Progenitor cell of endocrine pancreas (in vitro differentiated cells): ENCODE results near the gene C14orf132. TPM values are rescaled to one million over a fixed set of nuclear protein-coding genes. Genes with fewer than 3 reads are reported as not detected.

Experiments
- DNase-seq: peaks from one replicate; pipeline ENCODE4 v3.0.0; 2021; ENCODE audit warnings: low spot score; ENCODE audit not compliant: unreplicated experiment
- H3K27ac Mint-ChIP-seq: 2 replicates; pipeline ENCODE4 v1.8.0; 2021; ENCODE audit warnings: mild to moderate bottlenecking, moderate library complexity, mixed read lengths
- H3K27me3 Mint-ChIP-seq: 2 replicates; pipeline ENCODE4 v1.8.0; 2021; ENCODE audit warnings: mixed read lengths
- H3K36me3 Mint-ChIP-seq: 2 replicates; pipeline ENCODE4 v1.8.0; 2022; ENCODE audit warnings: mixed read lengths; ENCODE audit not compliant: insufficient read depth
- H3K4me1 Mint-ChIP-seq: 2 replicates; pipeline ENCODE4 v1.8.0; 2021; ENCODE audit warnings: low read depth, mixed read lengths
- H3K4me3 Mint-ChIP-seq: 2 replicates; pipeline ENCODE4 v1.8.0; 2021; ENCODE audit warnings: low read depth, mild to moderate bottlenecking, moderate library complexity, mixed read lengths
- H3K9me3 Mint-ChIP-seq: 2 replicates; pipeline ENCODE4 v1.8.0; 2021; ENCODE audit warnings: low read depth, mixed read lengths
- CTCF ChIP-seq: fragments of 200-600 bp; sonication (generic); IDR thresholded peaks from one replicate; pipeline ENCODE4 v1.5.0; 2021; ENCODE audit warnings: antibody characterized with exemption, mild to moderate bottlenecking; ENCODE audit not compliant: unreplicated experiment
- total RNA-seq: library from RNA; stranded (reverse); gene quantifications from 2 replicates; pipeline ENCODE4 v1.2.1, GENCODE V29; 2021

Gene C14orf132
- total RNA-seq, 1 donor from 2014 or later: 58.3 TPM

GRCh38 chr14:96131836-96132235 is 92.7 kb downstream of the C14orf132 start:
- no peak overlapping the region for H3K27ac Mint-ChIP-seq
- H3K4me1 Mint-ChIP-seq: peaks cover 4% of the 10 kb centered on the region
- no peaks in the 10 kb centered on the region for H3K36me3 Mint-ChIP-seq
- H3K27me3 Mint-ChIP-seq: peaks cover 16% of the 10 kb centered on the region
- DNase-seq: no peak
- peaks cover 3% of the 10 kb centered on the region for H3K9me3 Mint-ChIP-seq
- H3K4me3 Mint-ChIP-seq: no peak overlapping the region
- TF ChIP-seq CTCF: no peak

GRCh38 chr14:96134508-96134907 is 95.3 kb downstream of the C14orf132 start:
- TF ChIP-seq CTCF: no peak
- H3K27me3 Mint-ChIP-seq: peaks cover 16% of the 10 kb centered on the region
- H3K36me3 Mint-ChIP-seq: no peaks in the 10 kb centered on the region
- no peak overlapping the region for H3K4me3 Mint-ChIP-seq
- H3K4me1 Mint-ChIP-seq: peaks cover 4% of the 10 kb centered on the region
- no peak for DNase-seq
- H3K27ac Mint-ChIP-seq: no peak overlapping the region
- peaks cover 10% of the 10 kb centered on the region for H3K9me3 Mint-ChIP-seq

- no peak for DNase-seq
- peaks cover 4% of the 10 kb centered on the region for H3K4me1 Mint-ChIP-seq
- H3K4me3 Mint-ChIP-seq: no peak overlapping the region
- H3K9me3 Mint-ChIP-seq: peaks cover 6% of the 10 kb centered on the region
- H3K36me3 Mint-ChIP-seq: no peaks in the 10 kb centered on the region
- H3K27me3 Mint-ChIP-seq: peaks cover 12% of the 10 kb centered on the region
- TF ChIP-seq CTCF: no peak
- no peak overlapping the region for H3K27ac Mint-ChIP-seq
Measured at GRCh38 chr14:96135285-96135684, 96.1 kb downstream of the C14orf132 start.

- Mint-ChIP-seq H3K36me3 (no peaks in the 10 kb centered on the region), H3K27ac (no peak overlapping the region), H3K9me3 (peaks cover 6% of the 10 kb centered on the region), H3K4me1 (peaks cover 4% of the 10 kb centered on the region), H3K4me3 (no peak overlapping the region), H3K27me3 (peaks cover 9% of the 10 kb centered on the region)
- no peak for DNase-seq
- no peak for TF ChIP-seq CTCF
Measured at GRCh38 chr14:96136371-96137005, 97.3 kb downstream of the C14orf132 start.

GRCh38 chr14:96138241-96138640 is 99.1 kb downstream of the C14orf132 start:
- Mint-ChIP-seq H3K36me3 (no peaks in the 10 kb centered on the region), H3K27me3 (no peaks in the 10 kb centered on the region), H3K4me1 (peaks cover 4% of the 10 kb centered on the region), H3K9me3 (peaks cover 6% of the 10 kb centered on the region), H3K27ac (no peak overlapping the region), H3K4me3 (no peak overlapping the region)
- DNase-seq: no peak
- no peak for TF ChIP-seq CTCF
